Measurements from ENCODE around the gene IPPK. TPM values are rescaled to one million over a fixed set of nuclear protein-coding genes. Genes with fewer than 3 reads are reported as not detected.

IPPK gene
- total and polyA plus RNA-seq, 2 of the 4 experiments (the other 2 are of a cell fraction) = 25.1 to 26.8 TPM

GRCh38 chr9:92640398-92641091 is 29.4 kb downstream of the IPPK start:
- 93% methylated on average over 4 of the region's 8 CpGs; no CpG with 5 or more reads in 1 of the 2 experiments for WGBS, 2 experiments (ENCODE audit: extremely low coverage in 2 of 2, insufficient read length in 1 of 2)
- Histone ChIP-seq H3K4me1 (ENCODE audit: control insufficient read depth, insufficient read depth, low read length) (no peaks in the 10 kb centered on the region), H3K9me1 (ENCODE audit: insufficient read depth, low read length) (peaks cover 3% of the 10 kb centered on the region; the same call in 1 of the 2 replicates), H3K4me3 (ENCODE audit: insufficient read depth, low read depth, low read length) (no peak overlapping the region), H2BK5ac (ENCODE audit: low read depth, low read length, poor library complexity, severe bottlenecking) (no peak overlapping the region), H3K23ac (ENCODE audit: low read depth, low read length) (no peak overlapping the region), H2AK5ac (ENCODE audit: low read depth, low read length) (no peak overlapping the region), H3K18ac (ENCODE audit: low read depth, low read length) (no peak overlapping the region), H2BK15ac (ENCODE audit: low read depth, low read length) (no peak overlapping the region), H2BK20ac (ENCODE audit: low read depth, low read length) (no peak overlapping the region), H2AFZ (replicated peaks; ENCODE audit: low read length, poor library complexity) (no peak overlapping the region), H3K9me3 (ENCODE audit: control insufficient read depth, insufficient read depth, low read length) (no peaks in the 10 kb centered on the region), H4K8ac (ENCODE audit: low read depth in 2 of 2, low read length in 2 of 2) (no peak overlapping the region), H4K5ac (ENCODE audit: low read depth, low read length) (no peak overlapping the region), H4K91ac (ENCODE audit: insufficient read depth, low read depth, low read length) (no peak overlapping the region), H3K14ac (replicated peaks; ENCODE audit: low read depth, low read length) (no peak overlapping the region), H3K56ac (ENCODE audit: extremely low read depth, insufficient read depth, low read length) (no peak overlapping the region), H3K4me2 (ENCODE audit: low read depth, low read length) (no peak overlapping the region), H3K27me3 (ENCODE audit: control insufficient read depth, insufficient read depth, low read length) (no peaks in the 10 kb centered on the region), H2BK120ac (ENCODE audit: low read depth, low read length) (no peak overlapping the region), H2AK9ac (replicated peaks; ENCODE audit: low read depth, low read length, poor library complexity) (no peak overlapping the region), H3K27ac (ENCODE audit: insufficient read depth, low read length) (no peak overlapping the region), H3K79me1 (ENCODE audit: low read depth in 1 of 2, low read length in 2 of 2) (peaks cover 11 to 21% of the 10 kb centered on the region in 2 experiments), H3K4ac (ENCODE audit: low read depth, low read length) (no peak overlapping the region), H3K9ac (ENCODE audit: low read depth, low read length) (no peak overlapping the region), H3K36me3 (ENCODE audit: control insufficient read depth, insufficient read depth, low read length) (peaks cover 62% of the 10 kb centered on the region), H4K20me1 (ENCODE audit: insufficient read depth, low read length) (no peaks in the 10 kb centered on the region)
- ChIA-PET CTCF (interaction anchor here (0.6 kb wide), 1 partner anchor 235 kb away, joined by 4 read pairs; no protein-coding TSS in a partner anchor), POLR2A (ENCODE audit: unreplicated experiment) (no interaction called here)
- no TSS peak for BruUV-seq (replicated peaks)
- TF ChIP-seq CEBPB (IDR thresholded peaks at IDR 0.05; ENCODE audit: low read depth, low read length) = no peak
- TF ChIP-seq RCOR1 (IDR thresholded peaks at IDR 0.05; ENCODE audit: insufficient replicate concordance, low read length) = no peak
- TF ChIP-seq RFX5 (IDR thresholded peaks at IDR 0.05; ENCODE audit: low read depth, low read length) = no peak
- TF ChIP-seq CTCF (conservative IDR thresholded peaks at IDR 0.05; ENCODE audit: low read depth, low read length) = no peak
- TF ChIP-seq CHD1 (IDR thresholded peaks at IDR 0.05; ENCODE audit: low read depth, low read length) = no peak
- no peak for TF ChIP-seq RAD21 (IDR thresholded peaks at IDR 0.05; ENCODE audit: low read length)
- TF ChIP-seq FOS (IDR thresholded peaks at IDR 0.05; ENCODE audit: low read depth, low read length) = no peak
- TF ChIP-seq USF2 (IDR thresholded peaks at IDR 0.05; ENCODE audit: low read depth, low read length) = no peak
- TF ChIP-seq BHLHE40 (IDR thresholded peaks at IDR 0.05; ENCODE audit: low read depth, low read length) = no peak
- no peak for TF ChIP-seq NFE2L2 (IDR thresholded peaks at IDR 0.05; ENCODE audit: low read depth, low read length)
- no peak for TF ChIP-seq MXI1 (IDR thresholded peaks at IDR 0.05; ENCODE audit: borderline replicate concordance, low read depth, low read length)
- no peak for TF ChIP-seq SMC3 (IDR thresholded peaks at IDR 0.05; ENCODE audit: low read depth, low read length)
- TF ChIP-seq ELK1 (IDR thresholded peaks at IDR 0.05; ENCODE audit: borderline replicate concordance, low read depth, low read length) = no peak
- TF ChIP-seq MAFK (IDR thresholded peaks at IDR 0.05; ENCODE audit: low read depth, low read length) = no peak
- TF ChIP-seq MAZ (IDR thresholded peaks at IDR 0.05; ENCODE audit: borderline replicate concordance, low read depth, low read length) = no peak
- TF ChIP-seq POLR2A (IDR thresholded peaks at IDR 0.05; ENCODE audit: low read depth, low read length) = no peak
- in situ Hi-C loops (cut with MboI; ENCODE audit: low sequenced_read_pairs) (no loop called here), intact Hi-C loops (cut with micrococcal nuclease) (no loop called here), dilution Hi-C loops (cut with HindIII; ENCODE audit: low sequenced_read_pairs, unreplicated experiment) (no loop called here)
- no peak for DNase-seq
- ATAC-seq (ENCODE audit: low read depth) = no peak
